ENCODE measurements around the gene MYRIP.

The MYRIP gene

DNA sequence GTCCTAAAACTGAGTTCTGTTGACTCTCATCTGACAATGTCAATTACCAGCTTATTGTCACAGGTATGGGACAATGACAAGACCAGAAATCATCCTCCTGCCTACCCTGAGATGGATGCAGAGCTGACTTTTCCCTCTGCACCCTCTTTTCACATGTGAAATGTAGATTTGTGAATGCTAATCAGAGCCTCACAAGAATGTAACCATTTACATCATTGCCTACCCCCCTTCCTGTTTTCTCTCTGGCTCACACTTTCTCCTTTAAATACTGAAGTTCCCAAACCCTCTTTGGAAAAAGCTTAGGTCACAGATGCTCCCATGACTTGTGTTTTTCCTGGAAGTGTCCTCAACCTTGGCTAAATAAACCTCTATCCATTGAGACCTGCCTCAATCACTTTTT is 228.2 kb downstream of the MYRIP start:
- TF ChIP-seq ZNF274 (IDR thresholded peaks at IDR 0.05; ENCODE audit: low read depth, low read length) = no peak
- no peak overlapping the region for H3K4me3 ChIP-seq (ENCODE audit: low read length)

DNA sequence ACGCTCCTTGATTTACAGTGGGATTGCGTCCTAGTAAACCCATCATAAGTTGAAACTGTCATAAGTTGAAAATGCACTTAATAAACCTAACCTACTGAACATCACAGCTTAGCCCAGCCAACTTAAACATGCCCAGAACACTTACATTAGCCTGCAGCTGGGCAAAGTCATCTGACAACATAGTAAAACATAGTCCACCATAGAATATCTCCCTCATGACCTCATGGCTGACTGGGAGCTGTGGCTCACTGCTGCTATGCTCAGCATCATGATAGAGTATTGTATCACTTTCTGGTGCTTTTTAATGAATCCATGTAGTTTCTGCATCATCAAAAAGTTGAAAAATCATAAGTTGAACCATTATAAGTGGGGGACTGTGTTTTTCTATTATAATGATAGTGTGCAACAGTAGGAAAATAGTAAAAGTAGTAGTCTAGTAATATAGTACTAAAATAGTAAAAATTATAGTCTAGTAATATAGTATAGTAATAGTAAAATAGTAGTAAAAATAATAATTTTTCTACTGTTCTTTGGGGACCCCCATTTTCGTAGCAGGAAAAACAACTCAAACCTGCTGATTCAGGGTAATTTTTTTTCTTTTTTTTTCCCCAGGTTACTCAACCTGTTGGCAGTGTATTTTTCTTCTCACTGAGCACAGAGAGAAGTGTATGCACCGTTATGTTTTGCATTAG is 233.5 kb downstream of the MYRIP start:
- no peak for TF ChIP-seq ZNF274 (IDR thresholded peaks at IDR 0.05; ENCODE audit: low read depth, low read length)
- H3K4me3 ChIP-seq (ENCODE audit: low read length) = no peak overlapping the region

DNA sequence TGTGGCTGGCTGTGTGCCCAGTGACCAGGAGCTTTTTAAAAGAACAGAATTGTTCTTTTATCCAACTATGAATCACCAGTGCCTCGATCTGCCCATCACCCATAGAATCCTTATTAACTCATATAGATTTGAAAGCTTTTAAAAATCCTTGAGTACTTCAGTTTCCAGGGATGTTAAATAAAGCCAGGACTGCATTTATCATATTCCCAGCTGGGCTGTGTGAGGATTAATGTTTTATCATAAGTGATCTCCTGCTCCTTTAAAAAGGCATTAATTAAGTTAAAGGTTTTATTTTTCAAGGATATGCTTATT is 234.0 kb downstream of the MYRIP start:
- no peak overlapping the region for H3K4me3 ChIP-seq (ENCODE audit: low read length)
- no peak for TF ChIP-seq ZNF274 (IDR thresholded peaks at IDR 0.05; ENCODE audit: low read depth, low read length)

DNA sequence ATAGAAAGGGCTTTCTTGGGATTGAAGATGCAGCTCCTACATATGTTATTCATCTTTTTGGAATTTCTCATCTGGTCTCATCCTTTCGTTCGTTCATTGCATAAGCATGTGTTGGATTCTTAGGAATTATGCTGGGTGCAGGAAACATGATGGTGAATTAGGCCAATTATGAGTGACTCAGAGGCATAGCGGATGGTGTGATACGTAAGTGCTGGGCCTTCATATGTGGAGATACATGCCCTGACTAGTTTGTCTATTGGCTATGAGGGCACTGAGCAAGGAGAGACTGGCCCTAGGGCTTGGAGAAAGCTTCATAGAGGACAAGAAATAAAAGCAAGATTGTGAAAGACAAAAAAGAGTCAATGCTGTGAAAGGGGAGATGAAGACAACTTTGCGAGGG is 235.1 kb downstream of the MYRIP start:
- TF ChIP-seq ZNF274 (IDR thresholded peaks at IDR 0.05; ENCODE audit: low read depth, low read length) = no peak
- H3K4me3 ChIP-seq (ENCODE audit: low read length) = no peak overlapping the region

DNA sequence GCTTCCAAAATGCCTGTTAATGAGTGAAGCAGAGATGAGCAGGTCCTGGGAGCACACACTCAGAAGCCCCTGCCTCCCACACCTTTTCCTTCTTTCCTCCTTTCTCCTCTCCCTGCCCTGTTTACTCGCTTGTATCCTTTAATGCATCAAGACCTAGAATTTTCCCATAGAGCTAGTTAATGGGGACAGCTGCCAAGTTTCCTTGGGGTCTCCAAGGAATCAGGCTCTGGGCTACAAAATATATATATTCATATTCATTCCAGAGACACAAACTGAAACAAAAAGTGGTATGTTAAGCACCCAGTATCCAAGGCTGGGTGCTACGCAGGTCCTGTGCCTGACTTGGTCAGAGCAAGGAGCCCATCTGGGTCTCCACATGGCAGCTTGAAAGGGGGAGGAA is 235.6 kb downstream of the MYRIP start:
- TF ChIP-seq ZNF274 (IDR thresholded peaks at IDR 0.05; ENCODE audit: low read depth, low read length) = no peak
- no peak overlapping the region for H3K4me3 ChIP-seq (ENCODE audit: low read length)

DNA sequence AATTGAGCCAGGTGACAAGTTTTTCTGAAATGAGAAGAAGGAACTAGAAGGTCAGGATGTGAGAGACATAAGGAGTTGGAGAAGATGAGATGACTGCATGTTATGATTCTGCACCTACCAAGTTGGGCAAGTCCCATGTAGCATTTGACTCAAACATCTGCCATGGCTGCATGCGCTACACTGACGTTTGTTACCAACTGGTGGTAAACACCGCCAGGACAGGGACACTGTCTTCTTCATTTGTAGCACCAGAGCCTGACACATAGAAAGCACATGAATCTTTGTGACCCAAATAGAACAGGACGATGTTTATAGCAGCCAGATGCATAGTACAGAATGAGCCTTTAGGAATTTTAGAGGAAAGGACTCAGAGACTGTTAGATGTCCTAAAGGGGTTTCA is 236.7 kb downstream of the MYRIP start:
- TF ChIP-seq ZNF274 (IDR thresholded peaks at IDR 0.05; ENCODE audit: low read depth, low read length) = no peak
- H3K4me3 ChIP-seq (ENCODE audit: low read length) = no peak overlapping the region

DNA sequence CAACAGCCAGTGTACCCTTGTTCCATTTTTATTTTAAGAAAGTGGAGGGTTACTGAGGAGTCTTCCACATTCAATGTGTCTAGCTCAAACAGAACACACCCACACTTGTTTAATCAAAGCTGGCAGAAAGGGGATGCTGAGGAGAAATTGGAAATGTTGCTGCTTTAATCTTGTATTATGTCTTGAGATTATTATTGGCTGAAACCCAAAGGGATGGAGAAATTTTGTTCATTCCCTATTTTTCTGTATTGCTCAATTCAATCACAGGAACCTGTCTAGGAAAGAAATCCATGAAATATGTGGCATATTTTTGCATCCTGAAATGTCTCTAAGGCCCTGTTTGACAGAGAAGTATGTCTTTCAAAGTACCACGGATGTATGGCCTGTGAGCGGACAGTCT is 238.0 kb downstream of the MYRIP start:
- no peak for TF ChIP-seq ZNF274 (IDR thresholded peaks at IDR 0.05; ENCODE audit: low read depth, low read length)
- H3K4me3 ChIP-seq (ENCODE audit: low read length) = no peak overlapping the region

DNA sequence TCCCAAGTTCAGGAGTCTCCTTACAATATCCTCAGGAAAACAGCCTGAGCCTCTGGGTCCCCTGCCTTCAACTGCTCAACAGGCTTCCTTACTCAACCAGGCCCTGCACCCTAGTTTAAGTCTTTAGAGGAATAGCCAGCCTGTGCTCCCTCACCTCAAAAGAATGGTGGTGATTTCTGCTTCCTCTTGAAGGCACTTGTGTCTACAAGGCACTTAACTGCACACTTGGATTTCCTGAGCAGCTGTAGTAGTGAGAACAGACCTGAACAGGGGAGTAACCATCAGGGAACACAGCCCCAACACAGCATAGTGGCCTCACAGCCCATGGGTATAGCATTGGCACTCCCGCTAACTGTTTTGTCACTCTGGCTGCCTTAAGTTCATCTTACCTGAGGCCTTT is 244.3 kb downstream of the MYRIP start:
- H3K4me3 ChIP-seq (ENCODE audit: low read length) = no peak overlapping the region
- no peak for TF ChIP-seq ZNF274 (IDR thresholded peaks at IDR 0.05; ENCODE audit: low read depth, low read length)

DNA sequence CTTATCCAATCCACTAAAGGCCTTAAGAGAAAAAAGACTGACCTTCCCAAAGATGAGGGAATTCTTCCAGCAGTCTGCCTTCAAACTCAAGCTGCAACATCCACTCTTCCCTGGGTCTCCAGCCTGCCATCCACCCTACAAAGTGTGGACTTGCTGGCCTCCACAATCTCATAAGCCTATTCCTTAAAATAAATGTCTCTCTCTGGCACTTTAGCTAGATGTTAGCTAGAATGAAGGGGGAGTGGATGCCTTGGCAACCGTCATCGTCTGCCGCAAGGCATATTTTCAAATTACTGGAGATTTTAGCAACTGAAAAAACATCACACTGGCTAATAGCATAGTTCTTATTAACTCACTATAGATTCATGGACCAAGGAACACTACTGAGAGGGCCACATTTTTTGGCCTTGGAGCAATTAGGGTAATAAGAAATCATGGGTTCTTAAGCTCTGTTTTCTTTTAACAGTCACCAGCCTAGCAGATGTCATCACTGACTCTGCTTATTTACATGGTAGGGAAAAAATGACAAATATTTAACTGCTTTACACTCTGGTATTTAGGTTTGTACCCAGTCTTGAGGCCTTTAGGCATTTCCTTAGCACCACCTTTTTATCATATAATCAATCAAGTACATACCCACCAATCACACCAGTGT is 245.3 kb downstream of the MYRIP start:
- no peak for TF ChIP-seq ZNF274 (IDR thresholded peaks at IDR 0.05; ENCODE audit: low read depth, low read length)
- no peak overlapping the region for H3K4me3 ChIP-seq (ENCODE audit: low read length)

DNA sequence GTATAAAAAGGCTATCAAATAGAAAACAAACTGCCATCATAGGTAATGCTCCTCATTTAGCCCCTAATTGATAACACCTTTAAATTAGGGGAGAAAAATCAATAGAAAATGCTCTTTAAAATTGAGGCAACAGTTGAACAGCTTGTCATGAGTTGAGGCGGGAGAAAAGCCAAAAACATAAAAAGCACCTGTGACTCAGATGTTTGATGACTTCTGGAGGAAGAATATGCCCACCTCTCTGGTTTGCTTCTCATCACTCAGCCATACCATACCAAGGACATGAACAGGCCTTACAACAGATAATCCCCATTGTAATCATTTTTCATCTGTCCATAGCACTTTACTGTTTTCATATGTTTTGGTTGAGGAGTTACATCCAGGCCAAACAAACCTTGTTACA is 246.0 kb downstream of the MYRIP start:
- no peak for TF ChIP-seq ZNF274 (IDR thresholded peaks at IDR 0.05; ENCODE audit: low read depth, low read length)
- H3K4me3 ChIP-seq (ENCODE audit: low read length) = no peak overlapping the region

DNA sequence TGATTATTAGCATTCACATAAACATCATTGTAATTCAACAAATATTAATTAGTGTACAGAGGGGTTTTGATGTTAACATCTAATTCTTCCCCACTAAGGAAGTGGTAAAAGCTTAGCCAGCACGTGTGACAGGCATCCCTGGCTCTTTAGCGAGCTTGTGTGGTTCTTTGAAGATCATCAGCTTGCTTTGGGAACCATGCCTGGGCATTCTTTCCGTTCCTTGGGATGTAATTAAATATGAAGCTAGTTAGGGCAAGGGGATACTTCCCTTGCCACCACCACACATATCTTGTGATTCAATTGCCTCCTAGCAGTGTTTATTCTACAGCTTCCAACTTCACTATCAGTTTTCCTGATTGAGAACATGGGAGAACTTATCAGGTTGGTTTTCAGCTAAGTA is 246.5 kb downstream of the MYRIP start:
- no peak for TF ChIP-seq ZNF274 (IDR thresholded peaks at IDR 0.05; ENCODE audit: low read depth, low read length)
- H3K4me3 ChIP-seq (ENCODE audit: low read length) = no peak overlapping the region

DNA sequence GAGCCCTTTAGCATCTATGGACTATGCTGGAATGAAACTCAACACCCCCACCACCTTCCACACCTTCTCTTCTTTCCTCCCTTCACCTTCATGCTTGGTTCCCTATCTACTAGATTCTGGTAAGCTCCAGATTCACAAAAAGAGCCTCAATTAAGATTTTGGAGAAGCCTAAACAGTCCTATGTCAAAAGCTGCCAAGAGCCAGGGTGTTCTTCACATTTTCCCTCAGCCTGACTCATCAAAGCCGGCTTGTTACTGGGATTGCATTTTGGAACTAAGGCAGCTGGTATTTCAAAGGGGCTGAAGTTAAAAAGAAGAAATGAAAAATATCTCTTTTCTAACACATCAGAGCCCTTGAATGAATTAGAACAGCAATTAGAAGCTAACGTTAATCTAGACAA is 247.7 kb downstream of the MYRIP start:
- H3K4me3 ChIP-seq (ENCODE audit: low read length) = no peak overlapping the region
- no peak for TF ChIP-seq ZNF274 (IDR thresholded peaks at IDR 0.05; ENCODE audit: low read depth, low read length)

DNA sequence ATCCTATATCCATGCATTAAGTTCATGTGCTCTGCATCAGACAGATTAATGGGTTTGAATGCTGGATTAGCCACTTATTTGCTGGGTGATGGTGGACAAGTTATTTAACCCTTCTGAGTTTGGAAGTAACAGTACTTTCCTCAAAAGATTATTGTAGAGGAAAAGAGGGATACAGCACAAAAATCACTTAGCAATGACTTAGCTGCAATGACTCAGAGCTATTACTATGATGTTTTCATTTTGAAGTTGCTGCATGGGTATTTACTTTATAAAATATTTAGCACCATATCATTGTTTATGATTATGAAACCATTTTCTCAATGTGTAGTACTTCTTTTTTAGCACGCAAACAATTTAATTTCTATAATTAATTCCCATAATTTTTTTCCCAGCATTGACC is 248.4 kb downstream of the MYRIP start:
- H3K4me3 ChIP-seq (ENCODE audit: low read length) = no peak overlapping the region
- no peak for TF ChIP-seq ZNF274 (IDR thresholded peaks at IDR 0.05; ENCODE audit: low read depth, low read length)

DNA sequence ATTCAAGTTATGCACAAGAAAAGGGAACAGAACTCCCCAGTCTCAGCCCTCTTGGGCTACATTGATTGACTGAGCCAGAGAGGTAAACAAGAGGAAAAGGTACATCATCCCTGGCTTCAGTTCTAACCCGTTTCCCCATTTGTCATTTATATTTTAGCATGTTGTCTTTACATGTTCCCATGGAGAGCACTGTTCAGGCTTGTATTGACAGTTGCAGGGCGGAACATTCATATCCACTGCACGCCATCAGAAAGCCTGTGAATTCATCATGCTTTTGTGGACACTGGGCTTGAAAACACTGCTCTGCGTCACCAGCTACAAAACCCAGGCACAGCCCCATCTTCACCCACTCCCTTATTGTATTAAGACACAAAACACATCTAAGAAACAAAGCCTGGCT is 259.2 kb downstream of the MYRIP start:
- no peak overlapping the region for H3K4me3 ChIP-seq (ENCODE audit: low read length)
- no peak for TF ChIP-seq ZNF274 (IDR thresholded peaks at IDR 0.05; ENCODE audit: low read depth, low read length)

DNA sequence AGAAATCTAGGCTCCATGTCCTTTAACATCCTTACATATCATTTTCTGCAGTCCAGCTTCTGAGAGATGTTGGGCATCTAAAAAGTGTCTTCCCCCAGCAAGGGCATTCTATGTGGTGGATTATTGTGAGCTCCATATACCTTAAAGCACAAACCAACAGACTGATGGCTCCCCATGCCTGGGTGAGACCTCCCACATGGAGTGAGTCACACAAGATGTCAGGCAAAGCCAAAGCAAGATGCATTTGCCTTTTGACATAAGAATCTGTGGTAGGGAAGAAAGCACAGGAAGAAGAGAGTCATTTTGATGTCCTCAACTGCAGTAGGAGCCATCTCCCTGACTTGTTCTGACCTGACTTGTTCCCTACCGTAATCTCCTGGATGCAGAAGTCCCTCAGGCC is 261.4 kb downstream of the MYRIP start:
- TF ChIP-seq ZNF274 (IDR thresholded peaks at IDR 0.05; ENCODE audit: low read depth, low read length) = no peak
- H3K4me3 ChIP-seq (ENCODE audit: low read length) = no peak overlapping the region

DNA sequence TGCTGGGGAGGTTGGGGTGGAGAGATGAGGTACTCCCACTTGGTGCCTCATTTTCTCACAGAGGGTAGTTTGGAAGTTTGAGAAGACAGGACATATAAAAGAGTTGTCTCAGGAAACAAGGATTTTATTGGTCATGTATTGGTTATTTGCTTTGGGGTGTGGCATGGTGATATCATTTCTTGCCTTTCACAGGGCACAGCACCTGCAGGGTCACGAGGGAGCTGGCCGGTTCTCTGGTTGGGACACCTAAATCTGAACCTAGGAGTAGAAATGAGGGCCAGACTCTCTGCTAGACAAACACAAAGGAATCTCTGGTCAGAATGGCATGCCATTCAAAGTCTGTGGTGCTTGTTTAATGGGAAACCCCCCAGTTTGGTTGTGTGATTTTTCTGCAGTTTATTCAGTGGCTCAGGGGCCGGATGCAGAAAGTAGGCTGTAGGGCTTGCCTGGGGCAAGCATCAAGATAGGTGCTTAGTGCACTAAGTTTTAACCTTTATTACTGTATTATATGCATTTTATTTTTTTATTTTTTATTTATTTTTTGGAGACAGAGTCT is 262.4 kb downstream of the MYRIP start:
- no peak overlapping the region for H3K4me3 ChIP-seq (ENCODE audit: low read length)
- no peak for TF ChIP-seq ZNF274 (IDR thresholded peaks at IDR 0.05; ENCODE audit: low read depth, low read length)
